Measurements from ENCODE around the gene B9D1.

The B9D1 gene

GRCh38 chr17:19343256-19343630 lies 19.3 kb downstream of the B9D1 start:
- no peak for TF ChIP-seq CTCF (IDR thresholded peaks at IDR 0.05; ENCODE audit: low read depth, low read length, missing control alignments)
- DNase-seq (ENCODE audit: low read depth), result no peak
- H3K4me3 ChIP-seq (ENCODE audit: low read depth, low read length), result no peak overlapping the region

- TF ChIP-seq CTCF (IDR thresholded peaks at IDR 0.05; ENCODE audit: low read depth, low read length, missing control alignments), result no peak
- no peak overlapping the region for H3K4me3 ChIP-seq (ENCODE audit: low read depth, low read length)
- no peak for DNase-seq (ENCODE audit: low read depth)
These were observed 19.8 kb downstream of the B9D1 start for GRCh38 chr17:19342611-19343255.

GRCh38 chr17:19341641-19342610 lies 20.6 kb downstream of the B9D1 start:
- DNase-seq (ENCODE audit: low read depth), result no peak
- no peak overlapping the region for H3K4me3 ChIP-seq (ENCODE audit: low read depth, low read length)
- TF ChIP-seq CTCF (IDR thresholded peaks at IDR 0.05; ENCODE audit: low read depth, low read length, missing control alignments), result no peak

- TF ChIP-seq CTCF (IDR thresholded peaks at IDR 0.05; ENCODE audit: low read depth, low read length, missing control alignments), result no peak
- DNase-seq (ENCODE audit: low read depth), result no peak
These were observed 21.3 kb downstream of the B9D1 start for GRCh38 chr17:19341211-19341631.

GRCh38 chr17:19339341-19339815 lies 23.1 kb downstream of the B9D1 start:
- no peak overlapping the region for H3K4me3 ChIP-seq (ENCODE audit: low read depth, low read length)
- DNase-seq (ENCODE audit: low read depth), result no peak
- TF ChIP-seq CTCF (IDR thresholded peaks at IDR 0.05; ENCODE audit: low read depth, low read length, missing control alignments), result no peak

More at GRCh38 chr17:19341211-19341631, 21.3 kb downstream of the B9D1 start:
- H3K4me3 ChIP-seq (ENCODE audit: low read depth, low read length), result no peak overlapping the region

GRCh38 chr17:19338031-19338990 lies 24.2 kb downstream of the B9D1 start:
- H3K4me3 ChIP-seq (ENCODE audit: low read depth, low read length), result no peak overlapping the region
- TF ChIP-seq CTCF (IDR thresholded peaks at IDR 0.05; ENCODE audit: low read depth, low read length, missing control alignments), result peak; percentile 88
- DNase-seq (ENCODE audit: low read depth), result peak; percentile 25

Data from GM12864 (cell line).